Muscle layer of duodenum (tissue), 2 donors: ENCODE data around the gene ATG9A.

ENCODE experiments used
- H3K27ac ChIP-seq: one replicate; pipeline ENCODE4 v1.7.0; 2013; ENCODE audit warnings: mild to moderate bottlenecking, low read length
- H3K27me3 ChIP-seq: one replicate; pipeline ENCODE4 v1.7.0; 2013; ENCODE audit warnings: low read depth, mild to moderate bottlenecking, control low read depth, low read length
- H3K36me3 ChIP-seq, 2 donors: one replicate each; pipeline ENCODE4 v1.7.0; 2013; ENCODE audit warnings: low read length in 2 of 2, control low read depth in 1 of 2, mild to moderate bottlenecking in 1 of 2; ENCODE audit not compliant: insufficient read depth in 2 of 2, control insufficient read depth in 1 of 2
- H3K4me1 ChIP-seq, 2 donors: one replicate each; pipeline ENCODE4 v1.7.0; 2013; ENCODE audit warnings: low read length in 2 of 2, mild to moderate bottlenecking in 2 of 2, control low read depth in 1 of 2, moderate library complexity in 1 of 2; ENCODE audit not compliant: insufficient read depth in 2 of 2, control insufficient read depth in 1 of 2
- H3K4me3 ChIP-seq, 2 donors: one replicate each; pipeline ENCODE4 v1.7.0; 2013; ENCODE audit warnings: low read length in 2 of 2, low read depth in 1 of 2, mild to moderate bottlenecking in 1 of 2
- H3K9me3 ChIP-seq, 2 donors: one replicate each; pipeline ENCODE4 v1.7.0; 2013; ENCODE audit warnings: low read length in 2 of 2, control low read depth in 1 of 2, mild to moderate bottlenecking in 1 of 2; ENCODE audit not compliant: control insufficient read depth in 1 of 2
- donor health status: healthy.

Gene ATG9A, protein sequence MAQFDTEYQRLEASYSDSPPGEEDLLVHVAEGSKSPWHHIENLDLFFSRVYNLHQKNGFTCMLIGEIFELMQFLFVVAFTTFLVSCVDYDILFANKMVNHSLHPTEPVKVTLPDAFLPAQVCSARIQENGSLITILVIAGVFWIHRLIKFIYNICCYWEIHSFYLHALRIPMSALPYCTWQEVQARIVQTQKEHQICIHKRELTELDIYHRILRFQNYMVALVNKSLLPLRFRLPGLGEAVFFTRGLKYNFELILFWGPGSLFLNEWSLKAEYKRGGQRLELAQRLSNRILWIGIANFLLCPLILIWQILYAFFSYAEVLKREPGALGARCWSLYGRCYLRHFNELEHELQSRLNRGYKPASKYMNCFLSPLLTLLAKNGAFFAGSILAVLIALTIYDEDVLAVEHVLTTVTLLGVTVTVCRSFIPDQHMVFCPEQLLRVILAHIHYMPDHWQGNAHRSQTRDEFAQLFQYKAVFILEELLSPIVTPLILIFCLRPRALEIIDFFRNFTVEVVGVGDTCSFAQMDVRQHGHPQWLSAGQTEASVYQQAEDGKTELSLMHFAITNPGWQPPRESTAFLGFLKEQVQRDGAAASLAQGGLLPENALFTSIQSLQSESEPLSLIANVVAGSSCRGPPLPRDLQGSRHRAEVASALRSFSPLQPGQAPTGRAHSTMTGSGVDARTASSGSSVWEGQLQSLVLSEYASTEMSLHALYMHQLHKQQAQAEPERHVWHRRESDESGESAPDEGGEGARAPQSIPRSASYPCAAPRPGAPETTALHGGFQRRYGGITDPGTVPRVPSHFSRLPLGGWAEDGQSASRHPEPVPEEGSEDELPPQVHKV

DNA sequence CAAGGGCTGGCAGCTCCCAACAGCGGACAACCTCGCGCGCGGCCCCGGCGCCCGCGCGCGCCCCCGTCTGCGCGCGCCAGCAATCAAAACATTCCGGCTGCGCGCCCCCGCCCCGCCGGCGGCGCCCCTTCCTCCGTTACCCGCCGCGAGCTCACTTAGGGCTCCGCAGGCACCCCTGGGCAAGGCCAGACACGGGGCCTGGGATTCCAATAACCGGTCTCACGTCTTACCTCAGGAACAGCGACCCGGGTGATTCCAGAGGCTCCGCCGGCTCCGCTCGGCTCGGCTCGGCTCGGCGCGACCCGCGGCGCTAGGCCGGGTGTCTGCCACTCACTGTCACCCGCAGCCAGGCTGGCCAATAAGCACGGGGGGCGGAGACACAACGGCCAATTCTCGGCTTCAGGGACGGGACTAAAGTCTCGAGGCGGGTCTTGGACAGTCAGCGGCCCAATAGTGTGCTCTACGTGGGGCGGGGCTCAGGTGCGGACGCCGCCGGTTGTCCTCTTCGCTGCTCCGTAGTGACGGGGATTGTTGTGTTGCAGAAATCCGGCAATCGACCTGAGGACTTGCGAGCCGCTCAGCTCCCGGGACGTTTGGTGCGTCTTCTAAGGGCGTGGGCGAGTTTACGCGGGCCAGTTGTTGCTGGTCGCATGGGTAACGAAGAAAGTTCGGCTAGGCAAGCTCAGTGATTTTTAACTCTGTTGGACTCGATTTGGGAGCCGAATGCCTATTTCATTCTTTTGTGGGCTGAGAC lies at the start of gene ATG9A, which contains the start of gene ANKZF1:
TSS of gene ATG9A (minus strand) at position 332 of the 754 bp plus-strand sequence. CDS start 1,612 bp downstream, outside the sequence.
TSS of gene ANKZF1 (plus strand) at position 502 of the 754 bp plus-strand sequence. CDS start 452 bp downstream, outside the sequence.
- H3K27ac ChIP-seq, result peak within 1 kb of the TSS; percentile 90
- H3K4me3 ChIP-seq, result peak within 1 kb of the TSS; percentile 90 to 94
- H3K36me3 ChIP-seq, result peaks cover 43% of the 10 kb centered on the region in 2 donors
- no peaks in the 10 kb centered on the region for H3K9me3 ChIP-seq
- H3K27me3 ChIP-seq, result no peaks in the 10 kb centered on the region
- H3K4me1 ChIP-seq, result peaks cover 10 to 29% of the 10 kb centered on the region in 2 donors

DNA sequence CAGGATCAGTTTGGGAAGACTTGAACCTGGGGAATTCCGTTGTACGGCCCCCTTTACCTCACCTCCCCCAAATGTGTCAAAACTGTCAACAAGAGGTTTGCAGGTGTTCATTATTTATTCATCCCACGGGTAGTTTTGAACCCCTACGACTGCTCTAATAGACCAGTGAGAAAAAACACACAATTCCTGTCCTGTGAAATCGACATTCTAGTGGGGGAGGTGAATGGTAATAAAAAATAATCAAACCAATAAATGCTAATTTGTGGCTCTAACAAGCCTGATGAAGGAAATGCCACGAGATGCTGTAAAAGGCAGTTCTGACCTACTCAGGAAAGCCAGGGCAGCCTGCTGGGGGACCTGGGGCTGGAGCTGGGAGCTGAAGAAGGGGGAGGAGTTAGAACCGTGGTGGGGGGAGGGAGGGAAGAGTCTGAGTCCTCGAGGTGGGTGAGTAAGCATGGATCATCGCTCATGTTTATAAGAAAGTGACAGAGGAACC lies 49.3 kb upstream of the ATG9A start:
- Histone ChIP-seq H3K36me3 (peaks cover 27 to 34% of the 10 kb centered on the region in 2 donors), H3K9me3 (no peaks in the 10 kb centered on the region), H3K27ac (peak overlapping the region; percentile 85), H3K4me3 (peak overlapping the region; percentile 54 to 79), H3K4me1 (peaks cover 20 to 45% of the 10 kb centered on the region in 2 donors), H3K27me3 (no peaks in the 10 kb centered on the region)

DNA sequence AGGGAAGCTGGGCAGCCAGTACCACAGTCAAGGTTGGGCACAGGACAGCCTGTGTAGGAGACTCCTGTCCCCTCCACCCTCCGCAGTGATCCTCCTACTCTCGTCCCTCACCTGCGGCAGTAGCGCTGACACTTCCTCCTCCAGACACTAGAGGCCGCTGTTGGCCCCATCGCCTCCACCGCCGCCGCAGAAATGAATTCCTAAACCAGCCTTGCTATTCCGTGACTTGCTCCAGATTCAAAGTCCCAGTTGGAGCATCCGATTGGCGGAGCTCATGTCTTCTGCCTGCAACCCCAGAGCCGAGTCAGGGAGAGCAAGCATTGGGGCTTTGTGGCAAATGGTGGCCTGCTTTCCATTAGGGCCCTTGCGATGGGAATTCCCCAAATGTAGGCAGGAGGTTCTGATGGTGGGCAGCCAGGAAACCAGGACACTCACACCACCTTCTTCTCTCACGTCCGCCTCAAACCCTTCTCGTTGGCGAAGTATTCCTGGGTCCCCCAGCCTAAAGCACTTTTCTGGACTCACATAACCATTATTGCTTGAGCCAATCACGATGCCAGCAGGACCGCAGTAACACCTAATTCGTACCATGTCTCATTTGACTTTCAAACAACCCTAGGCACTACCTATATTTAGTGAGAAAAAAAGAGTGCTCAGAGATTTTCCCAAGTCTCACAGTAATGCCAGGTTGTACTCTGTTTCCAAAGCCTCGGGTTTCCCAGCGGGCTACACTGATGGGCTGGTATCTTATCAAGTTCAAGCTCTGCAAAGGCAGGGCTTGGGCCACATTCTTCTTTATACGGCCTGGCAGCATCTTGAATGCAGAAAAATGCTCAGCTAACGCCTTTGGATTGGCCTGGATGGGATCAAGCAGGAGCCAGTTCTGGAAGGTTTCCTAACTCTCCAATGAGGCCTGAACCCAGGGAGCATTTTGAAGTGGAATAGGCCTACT lies 48.5 kb upstream of the ATG9A start:
- H3K27me3 ChIP-seq, result no peaks in the 10 kb centered on the region
- H3K36me3 ChIP-seq, result peaks cover 24 to 27% of the 10 kb centered on the region in 2 donors
- H3K9me3 ChIP-seq, result no peaks in the 10 kb centered on the region
- H3K4me3 ChIP-seq, result peak overlapping the region; percentile 54 to 79
- H3K4me1 ChIP-seq, result peaks cover 20 to 45% of the 10 kb centered on the region in 2 donors
- H3K27ac ChIP-seq, result peak overlapping the region; percentile 85

DNA sequence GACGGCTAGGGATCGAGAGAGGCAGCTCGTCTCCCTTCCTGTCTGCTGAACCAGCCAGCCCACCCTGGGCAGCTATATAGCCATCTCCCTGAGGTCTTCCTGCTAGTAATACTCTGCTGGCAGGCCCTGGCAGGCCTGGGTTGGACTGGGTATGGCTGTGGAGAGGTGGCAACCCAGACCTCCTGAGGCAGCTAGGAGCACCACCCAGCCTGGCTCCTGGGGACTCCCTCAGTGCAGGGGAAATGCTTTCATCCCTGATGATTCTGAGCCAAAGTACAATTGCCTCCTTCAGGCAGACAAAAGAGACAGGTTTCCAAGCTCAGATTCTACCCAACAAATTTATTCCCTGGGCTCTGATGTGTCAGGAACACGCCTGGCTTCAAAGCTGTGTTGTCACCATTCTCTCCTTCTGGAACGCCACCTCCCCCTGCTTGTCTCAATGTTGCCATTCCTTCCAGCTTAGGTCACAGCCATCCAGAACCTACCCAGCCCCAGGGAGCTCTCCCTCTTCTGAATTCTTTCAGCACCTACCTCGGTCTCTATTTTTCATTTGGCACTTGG lies 45.0 kb upstream of the ATG9A start:
- H3K9me3 ChIP-seq, result no peaks in the 10 kb centered on the region
- H3K4me1 ChIP-seq, result peaks cover 11 to 22% of the 10 kb centered on the region in 2 donors
- H3K36me3 ChIP-seq, result peaks cover 0 to 4% of the 10 kb centered on the region in 2 donors
- H3K27ac ChIP-seq, result peak overlapping the region; percentile 29
- H3K4me3 ChIP-seq, result no peak overlapping the region
- H3K27me3 ChIP-seq, result no peaks in the 10 kb centered on the region

DNA sequence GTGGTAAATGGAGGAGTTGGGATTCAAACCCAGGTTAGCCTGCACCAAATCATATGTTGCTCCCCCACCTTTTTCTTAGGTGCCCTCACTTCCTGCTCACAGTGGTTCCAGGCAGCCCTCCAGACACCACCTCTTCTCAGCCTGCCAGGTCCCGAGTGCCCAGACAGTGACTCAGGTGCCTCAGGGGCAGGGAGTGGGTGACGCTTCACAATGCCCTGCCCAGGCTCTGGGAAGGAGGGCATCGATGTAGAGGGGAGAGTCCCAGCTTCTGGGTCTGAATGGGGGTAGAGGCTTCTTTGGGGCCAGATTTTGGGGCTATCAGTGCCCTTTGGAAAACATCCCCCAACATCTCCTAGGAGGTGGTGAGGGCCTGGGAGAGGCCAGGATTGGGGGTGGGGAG lies 44.5 kb upstream of the ATG9A start:
- H3K4me1 ChIP-seq, result peaks cover 11 to 21% of the 10 kb centered on the region in 2 donors
- H3K36me3 ChIP-seq, result peaks cover 0 to 4% of the 10 kb centered on the region in 2 donors
- no peak overlapping the region for H3K4me3 ChIP-seq
- peak overlapping the region; percentile 29 for H3K27ac ChIP-seq
- H3K27me3 ChIP-seq, result no peaks in the 10 kb centered on the region
- H3K9me3 ChIP-seq, result no peaks in the 10 kb centered on the region

DNA sequence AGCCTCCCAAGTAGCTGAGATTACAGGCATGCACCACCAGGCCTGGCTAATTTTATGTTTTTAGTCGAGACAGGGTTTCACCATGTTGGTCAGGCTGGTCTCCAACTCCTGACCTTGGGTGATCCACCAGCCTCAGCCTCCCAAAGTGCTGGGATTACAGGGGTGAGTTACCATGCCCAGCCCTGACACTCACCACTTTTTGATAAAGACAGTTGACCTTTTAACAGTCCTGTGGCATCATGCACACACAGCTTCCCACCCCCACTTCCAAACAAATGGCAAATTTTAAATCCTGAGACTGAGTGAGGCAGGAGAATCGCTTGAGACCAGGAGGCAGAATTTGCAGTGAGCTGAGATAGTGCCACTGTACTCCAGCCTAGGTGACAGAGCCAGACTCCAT lies 43.6 kb upstream of the ATG9A start:
- no peak overlapping the region for H3K4me3 ChIP-seq
- H3K27me3 ChIP-seq, result no peaks in the 10 kb centered on the region
- no peak overlapping the region for H3K27ac ChIP-seq
- peaks cover 0 to 4% of the 10 kb centered on the region in 2 donors for H3K36me3 ChIP-seq
- H3K9me3 ChIP-seq, result no peaks in the 10 kb centered on the region
- peaks cover 3 to 12% of the 10 kb centered on the region in 2 donors for H3K4me1 ChIP-seq

DNA sequence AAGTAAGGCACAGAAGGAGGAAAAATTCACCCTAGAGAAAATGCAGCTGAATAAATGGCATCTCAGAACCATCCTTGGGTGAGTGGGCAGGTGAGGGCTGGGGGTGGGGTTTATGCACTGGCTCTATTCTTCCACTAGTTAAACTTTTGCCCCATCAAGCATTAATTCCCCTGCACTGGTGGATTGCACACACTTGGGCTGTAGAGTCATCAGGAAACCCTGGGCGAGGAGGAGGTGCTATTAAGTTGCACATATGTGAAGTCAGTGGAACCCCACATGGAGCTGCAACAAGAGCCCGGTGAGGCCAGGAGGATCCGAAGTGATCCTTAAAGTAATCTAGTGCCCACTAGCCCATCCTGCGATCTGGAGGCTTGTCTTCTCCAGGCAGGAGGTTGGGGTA lies 42.9 kb upstream of the ATG9A start:
- H3K27me3 ChIP-seq, result no peaks in the 10 kb centered on the region
- H3K9me3 ChIP-seq, result no peaks in the 10 kb centered on the region
- peaks cover 0 to 4% of the 10 kb centered on the region in 2 donors for H3K36me3 ChIP-seq

DNA sequence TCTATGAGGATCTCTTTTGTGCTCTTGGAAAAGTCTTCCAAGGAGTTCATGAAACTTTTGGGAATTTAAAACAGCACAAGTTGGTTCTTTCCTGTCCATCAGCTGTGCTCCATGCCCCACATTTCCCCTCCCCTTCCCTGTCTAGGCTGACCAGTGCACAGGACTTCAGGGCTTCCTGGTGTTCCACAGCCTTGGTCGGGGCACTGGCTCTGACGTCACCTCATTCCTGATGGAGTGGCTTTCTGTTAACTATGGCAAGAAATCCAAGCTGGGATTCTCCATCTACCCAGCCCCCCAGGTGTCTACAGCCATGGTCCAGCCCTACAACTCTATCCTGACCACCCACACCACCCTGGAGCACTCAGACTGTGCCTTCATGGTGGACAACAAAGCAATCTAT lies 41.6 kb upstream of the ATG9A start:
- H3K27me3 ChIP-seq, result no peaks in the 10 kb centered on the region
- peaks cover 0 to 4% of the 10 kb centered on the region in 2 donors for H3K36me3 ChIP-seq
- no peak overlapping the region for H3K27ac ChIP-seq
- no peaks in the 10 kb centered on the region for H3K9me3 ChIP-seq
- H3K4me3 ChIP-seq, result no peak overlapping the region
- peaks cover 0 to 5% of the 10 kb centered on the region in 2 donors for H3K4me1 ChIP-seq

More for the DNA sequence above, 42.9 kb upstream of the ATG9A start:
- Histone ChIP-seq H3K4me3 (no peak overlapping the region), H3K4me1 (peaks cover 0 to 5% of the 10 kb centered on the region in 2 donors), H3K27ac (no peak overlapping the region)

DNA sequence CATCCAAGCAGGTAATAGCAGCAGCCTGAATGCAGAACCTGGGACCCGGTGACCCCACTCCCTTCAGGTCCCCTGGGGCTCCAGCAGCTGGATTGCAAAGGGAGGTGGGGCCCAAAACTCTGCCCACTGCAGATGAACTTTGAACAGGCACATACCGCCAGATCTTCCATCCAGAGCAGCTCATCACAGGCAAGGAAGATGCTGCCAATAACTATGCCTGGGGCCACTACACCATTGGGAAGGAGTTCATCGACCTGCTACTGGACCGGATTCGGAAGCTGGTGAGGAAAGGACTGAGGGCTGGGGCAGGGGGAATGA lies 40.6 kb upstream of the ATG9A start:
- Histone ChIP-seq H3K9me3 (no peaks in the 10 kb centered on the region), H3K36me3 (peaks cover 0 to 4% of the 10 kb centered on the region in 2 donors), H3K4me1 (peaks cover 0 to 5% of the 10 kb centered on the region in 2 donors), H3K4me3 (no peak overlapping the region), H3K27ac (no peak overlapping the region), H3K27me3 (no peaks in the 10 kb centered on the region)
